ENCODE data around the gene CNTNAP2.

DNA sequence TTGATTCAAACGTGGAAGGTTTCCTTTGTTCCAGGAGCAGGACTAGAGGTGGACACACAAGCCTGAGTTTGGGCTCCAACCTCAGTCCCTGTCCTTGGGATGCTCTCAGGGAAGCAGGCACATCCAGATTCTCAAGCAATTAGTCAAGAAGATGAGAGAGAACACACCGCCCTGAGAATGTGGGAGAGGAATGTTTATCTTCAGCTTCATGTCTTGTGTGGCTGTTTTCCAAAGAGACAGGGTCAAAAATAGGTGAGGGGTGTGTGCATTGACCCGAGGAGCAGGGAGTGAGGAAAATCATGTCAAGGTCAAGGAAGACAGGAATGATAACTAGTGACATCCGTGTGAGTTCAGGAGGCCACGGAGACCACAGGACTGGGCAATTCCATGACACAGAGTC lies 2001.8 kb downstream of the CNTNAP2 start:
- TF ChIP-seq, protein P1, sequence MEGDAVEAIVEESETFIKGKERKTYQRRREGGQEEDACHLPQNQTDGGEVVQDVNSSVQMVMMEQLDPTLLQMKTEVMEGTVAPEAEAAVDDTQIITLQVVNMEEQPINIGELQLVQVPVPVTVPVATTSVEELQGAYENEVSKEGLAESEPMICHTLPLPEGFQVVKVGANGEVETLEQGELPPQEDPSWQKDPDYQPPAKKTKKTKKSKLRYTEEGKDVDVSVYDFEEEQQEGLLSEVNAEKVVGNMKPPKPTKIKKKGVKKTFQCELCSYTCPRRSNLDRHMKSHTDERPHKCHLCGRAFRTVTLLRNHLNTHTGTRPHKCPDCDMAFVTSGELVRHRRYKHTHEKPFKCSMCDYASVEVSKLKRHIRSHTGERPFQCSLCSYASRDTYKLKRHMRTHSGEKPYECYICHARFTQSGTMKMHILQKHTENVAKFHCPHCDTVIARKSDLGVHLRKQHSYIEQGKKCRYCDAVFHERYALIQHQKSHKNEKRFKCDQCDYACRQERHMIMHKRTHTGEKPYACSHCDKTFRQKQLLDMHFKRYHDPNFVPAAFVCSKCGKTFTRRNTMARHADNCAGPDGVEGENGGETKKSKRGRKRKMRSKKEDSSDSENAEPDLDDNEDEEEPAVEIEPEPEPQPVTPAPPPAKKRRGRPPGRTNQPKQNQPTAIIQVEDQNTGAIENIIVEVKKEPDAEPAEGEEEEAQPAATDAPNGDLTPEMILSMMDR (IDR thresholded peaks at IDR 0.05; ENCODE audit: borderline replicate concordance, extremely low read depth, low read length, poor library complexity, severe bottlenecking): no peak
- TF ChIP-seq EZH2 (IDR thresholded peaks at IDR 0.05; ENCODE audit: borderline replicate concordance, low read depth, low read length, severe bottlenecking): no peak
